Measurements from ENCODE around the gene GABARAP. TPM values are rescaled to one million over a fixed set of nuclear protein-coding genes. Genes with fewer than 3 reads are reported as not detected.

The GABARAP gene
- total and polyA plus RNA-seq, 2 donors (not counting 1 experiment from before 2014, with no cell fraction given) = 323 to 371 TPM

DNA sequence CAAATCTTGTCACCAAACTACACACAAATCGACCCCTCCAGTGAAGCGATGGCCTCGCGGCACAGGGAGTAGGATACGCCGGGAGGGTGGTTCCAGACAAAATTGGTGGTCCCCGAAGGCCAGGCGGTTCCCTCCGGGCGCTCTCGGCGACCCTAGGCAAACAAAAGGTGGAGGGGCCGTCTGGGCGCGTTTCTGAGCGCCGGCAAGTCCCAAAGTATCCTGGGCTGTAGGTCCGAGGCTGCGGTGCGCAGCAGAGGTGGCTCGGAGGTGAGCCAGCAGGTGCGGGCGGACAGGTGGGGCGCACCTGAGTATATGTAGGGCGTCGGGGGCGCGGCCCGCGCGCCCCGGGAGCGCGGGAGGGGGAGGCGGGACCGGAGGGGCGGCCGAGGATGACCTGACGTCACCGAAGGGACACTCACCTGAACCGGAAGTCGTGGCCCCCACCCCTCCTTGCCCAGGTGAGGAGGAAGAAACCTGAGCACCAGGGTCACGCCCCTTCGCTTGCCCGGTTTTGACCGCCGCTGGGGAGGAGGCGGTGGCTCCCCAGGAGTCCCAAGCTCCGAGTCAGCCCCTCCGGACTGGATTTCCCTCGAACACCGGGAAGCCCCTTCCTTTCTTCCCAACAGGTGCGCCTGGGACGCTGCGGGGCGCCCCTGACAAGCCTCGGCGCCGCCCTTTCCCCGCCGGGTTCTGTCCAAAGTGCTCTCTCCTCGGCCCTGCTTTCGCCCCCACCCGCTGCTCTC is 20.1 kb upstream of the GABARAP start, which contains the start of gene CLDN7:
CLDN7 (minus strand) TSS at position 287 of the 743 bp plus-strand sequence. CDS start 435 bp downstream, outside the sequence.
- peak within 1 kb of the TSS; percentile 84 for H3K4me3 Mint-ChIP-seq
- ATAC-seq (ENCODE audit: low read depth) (no peak), DNase-seq (peak; percentile 50)
- peaks cover 27 to 32% of the 10 kb centered on the region in 2 donors for H3K4me1 ChIP-seq (ENCODE audit: control insufficient read depth in 2 of 2, insufficient read depth in 2 of 2, low read length in 2 of 2)
- H3K9me3 Mint-ChIP-seq (ENCODE audit: insufficient read depth) = no peaks in the 10 kb centered on the region
- WGBS (ENCODE audit: insufficient coverage) = 8% methylated on average over 62 of the region's 64 CpGs
- H3K27me3 ChIP-seq (replicated peaks in 1 of 4; ENCODE audit: control extremely low read depth in 1 of 4, control insufficient read depth in 3 of 4, insufficient read depth in 4 of 4, low read length in 3 of 4) = peaks cover 0 to 17% (median 8%) of the 10 kb centered on the region in 4 experiments
- ChIA-PET POLR2A (interaction anchor here (0.9 kb wide), 1 partner anchor 24 kb away, joined by 9 read pairs; no protein-coding TSS in a partner anchor), CTCF (no interaction called here)
- H3K4me3 ChIP-seq (ENCODE audit: control extremely low read depth in 1 of 5, extremely low read depth in 1 of 5, insufficient read depth in 1 of 5, low read depth in 2 of 5, low read length in 4 of 5) = peak within 1 kb of the TSS in 4 of 5 experiments; percentile 49 to 71 (median 60)
- H3K9ac ChIP-seq (ENCODE audit: low read length) = peak within 1 kb of the TSS; percentile 66
- peak within 1 kb of the TSS; percentile 99 for H3K4me2 ChIP-seq (replicated peaks; ENCODE audit: low read depth, low read length, poor library complexity, severe bottlenecking)
- H3K27me3 Mint-ChIP-seq = peaks cover 23% of the 10 kb centered on the region
- H3K9me3 ChIP-seq (ENCODE audit: control extremely low read depth in 1 of 3, control insufficient read depth in 2 of 3, insufficient read depth in 1 of 3, low read length in 2 of 3) = peaks cover 0 to 4% (median 0%) of the 10 kb centered on the region in 3 donors
- no peak for TF ChIP-seq EZH2 (IDR thresholded peaks at IDR 0.05; ENCODE audit: borderline replicate concordance, insufficient read depth, low read depth, low read length, poor library complexity, severe bottlenecking)
- TF ChIP-seq, protein P1, sequence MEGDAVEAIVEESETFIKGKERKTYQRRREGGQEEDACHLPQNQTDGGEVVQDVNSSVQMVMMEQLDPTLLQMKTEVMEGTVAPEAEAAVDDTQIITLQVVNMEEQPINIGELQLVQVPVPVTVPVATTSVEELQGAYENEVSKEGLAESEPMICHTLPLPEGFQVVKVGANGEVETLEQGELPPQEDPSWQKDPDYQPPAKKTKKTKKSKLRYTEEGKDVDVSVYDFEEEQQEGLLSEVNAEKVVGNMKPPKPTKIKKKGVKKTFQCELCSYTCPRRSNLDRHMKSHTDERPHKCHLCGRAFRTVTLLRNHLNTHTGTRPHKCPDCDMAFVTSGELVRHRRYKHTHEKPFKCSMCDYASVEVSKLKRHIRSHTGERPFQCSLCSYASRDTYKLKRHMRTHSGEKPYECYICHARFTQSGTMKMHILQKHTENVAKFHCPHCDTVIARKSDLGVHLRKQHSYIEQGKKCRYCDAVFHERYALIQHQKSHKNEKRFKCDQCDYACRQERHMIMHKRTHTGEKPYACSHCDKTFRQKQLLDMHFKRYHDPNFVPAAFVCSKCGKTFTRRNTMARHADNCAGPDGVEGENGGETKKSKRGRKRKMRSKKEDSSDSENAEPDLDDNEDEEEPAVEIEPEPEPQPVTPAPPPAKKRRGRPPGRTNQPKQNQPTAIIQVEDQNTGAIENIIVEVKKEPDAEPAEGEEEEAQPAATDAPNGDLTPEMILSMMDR (IDR thresholded peaks at IDR 0.05) = no peak
- H3K4me1 Mint-ChIP-seq = peaks cover 27% of the 10 kb centered on the region
- intact Hi-C loops (cut with micrococcal nuclease) = loop anchor here (2.0 kb wide), 1 partner anchor 18 kb away; the partner anchor contains the start of gene SLC2A4
- no peaks in the 10 kb centered on the region for H4K20me1 ChIP-seq (ENCODE audit: control insufficient read depth, insufficient read depth, low read length, poor library complexity, severe bottlenecking)
- no peaks in the 10 kb centered on the region for H3K79me2 ChIP-seq (ENCODE audit: control insufficient read depth, insufficient read depth, low read length)
- peak within 1 kb of the TSS; percentile 66 for H3K27ac Mint-ChIP-seq
- H3K36me3 ChIP-seq (replicated peaks in 1 of 2; ENCODE audit: control extremely low read depth in 1 of 2, control insufficient read depth in 1 of 2, extremely low read depth in 1 of 2, insufficient read depth in 2 of 2, low read length in 1 of 2) = peaks cover 3 to 17% of the 10 kb centered on the region in 2 experiments
- peak within 1 kb of the TSS; percentile 96 for H2AFZ ChIP-seq (ENCODE audit: insufficient read depth, low read depth, low read length, poor library complexity, severe bottlenecking)
- peak within 1 kb of the TSS in 1 of 2 donors; percentile 59 for H3K27ac ChIP-seq (ENCODE audit: low read length in 2 of 2)

Measured in B cell (primary cell).